Pancreas (tissue), 10 donors: Measurements from ENCODE around the gene NLGN1. TPM values are rescaled to one million over a fixed set of nuclear protein-coding genes. Genes with fewer than 3 reads are reported as not detected.

Source experiments
- ATAC-seq, 4 donors: fragments of 200-7000 bp; cut with Tn5 transposase; one replicate each; pipeline versions ENCODE4 v1.8.0 to v1.9.1; 2020; ENCODE audit warnings: mild to moderate bottlenecking in 4 of 4, moderate library complexity in 4 of 4
- DNase-seq, 6 donors: peaks; one replicate each; pipeline ENCODE4 v3.0.0-alpha.2; 2020
- FAIRE-seq: peaks from 2 replicates; lab custom pipeline; 2012; peaks lifted over from hg19 to GRCh38; lab: Jason Lieb, UNC
- H3K27ac ChIP-seq, 4 donors: fragments of 200-600 bp; sonication (generic); 1 replicate in 3 of 4; 2 replicates in 1 of 4; pipeline versions ENCODE4 v1.5.0 to v1.8.0; 2020
- H3K27me3 ChIP-seq, 4 donors: fragments of 200-600 bp; one replicate each; pipeline ENCODE4 v1.8.0; 2021
- H3K36me3 ChIP-seq, 3 donors: fragments of 200-600 bp; sonication (generic) in 1 of 3; one replicate each; pipeline versions ENCODE4 v1.5.0 to v1.8.0; 2020 to 2021
- H3K4me1 ChIP-seq, 3 donors: fragments of 200-600 bp; one replicate each; pipeline ENCODE4 v1.8.0; 2021
- H3K4me3 ChIP-seq, 4 donors: fragments of 200-600 bp; sonication (generic) in 2 of 4; one replicate each; pipeline versions ENCODE4 v1.5.0 to v1.8.0; 2020 to 2021
- H3K9me3 ChIP-seq, 4 donors: fragments of 200-600 bp; one replicate each; pipeline ENCODE4 v1.8.0; 2021
- WGBS, 2 donors: extraction: QIAGEN DNeasy Blood & Tissue Kit; methylation state at CpG; one replicate each; pipeline ENCODE4 v1.1.7; 2013; 5-methylcytosine and 5-hydroxymethylcytosine counted together
- intact Hi-C, 3 donors: fragments of 100-400 bp; cut with DNase I; formaldehyde crosslinking; loops; one replicate each; pipeline versions ENCODE4 v1.11.1 to v1.14.2; 2022
- polyA plus RNA-seq, 2 donors: library from polyadenylated mRNA; stranded (reverse); fragments of 200-250 nt; gene quantifications; one replicate each; pipeline ENCODE4 v1.2.3, GENCODE V29; 2013
- total RNA-seq, 6 donors: library from RNA; stranded (reverse); fragmentation: NEBNext Ultra II Directional in 4 of 6; extraction: Animal tissue kit (Norgen Biotek cat#: 25700) in 4 of 6; gene quantifications; one replicate each; pipeline versions ENCODE4 v1.2.1 to v1.2.4, GENCODE V29; 2021 to 2023
- TF ChIP-seq, protein P1 (sequence below), 4 donors: fragments of 200-600 bp; sonication (generic) in 3 of 4; IDR thresholded peaks; one replicate each; pipeline versions ENCODE4 v1.5.0 to v1.8.0; 2021; ENCODE audit warnings: antibody characterized with exemption in 4 of 4
- donor health status: healthy with polysubstance abuse.
- donor health status: DM: no; HTN: no; CAD: no; lungs with moderate emphysema.
- donor health status: DM: no; HTN: no; CAD: no.
- donor health status: control.
- donor health status: control.
- donor health status: Bipolar disorder and iron deficiency.
- donor health status: DM: yes; HTN: yes; CAD: no.
- donor health status: DM: no; HTN: no; CAD: no.
- donor health status: DM: no; HTN: no; CAD: no.
- donor health status: DM: yes; HTN: yes; CAD: no.

The NLGN1 gene
- total and polyA plus RNA-seq, 8 donors: 0.49 to 2.3 (median 0.84) TPM

DNA sequence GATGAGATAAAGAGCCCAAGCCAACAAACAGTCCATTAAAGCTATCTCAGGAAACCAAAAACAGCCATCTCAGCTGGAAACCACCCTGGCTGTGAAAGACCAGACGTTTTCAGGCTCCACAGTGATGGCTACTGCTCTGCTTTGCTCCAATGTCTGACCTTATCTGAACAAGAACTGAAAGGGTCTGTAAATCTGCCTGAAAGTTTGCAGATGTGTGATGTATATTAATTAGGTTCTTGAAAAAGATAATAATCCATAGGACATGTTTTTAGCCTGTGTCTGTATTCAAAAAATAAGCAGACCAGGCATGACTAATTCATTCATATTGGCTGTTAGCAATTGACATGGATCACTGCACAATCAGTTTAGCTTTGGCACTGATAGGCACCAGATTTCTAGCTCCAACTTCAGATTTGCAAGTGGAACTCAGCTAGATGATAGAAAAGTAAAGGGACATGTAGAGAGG lies 850.2 kb downstream of the NLGN1 start:
- intact Hi-C loops: no loop called here
- WGBS, 2 donors: 13 to 21% methylated on average over 1 of the region's 1 CpG
- TF ChIP-seq, protein P1, sequence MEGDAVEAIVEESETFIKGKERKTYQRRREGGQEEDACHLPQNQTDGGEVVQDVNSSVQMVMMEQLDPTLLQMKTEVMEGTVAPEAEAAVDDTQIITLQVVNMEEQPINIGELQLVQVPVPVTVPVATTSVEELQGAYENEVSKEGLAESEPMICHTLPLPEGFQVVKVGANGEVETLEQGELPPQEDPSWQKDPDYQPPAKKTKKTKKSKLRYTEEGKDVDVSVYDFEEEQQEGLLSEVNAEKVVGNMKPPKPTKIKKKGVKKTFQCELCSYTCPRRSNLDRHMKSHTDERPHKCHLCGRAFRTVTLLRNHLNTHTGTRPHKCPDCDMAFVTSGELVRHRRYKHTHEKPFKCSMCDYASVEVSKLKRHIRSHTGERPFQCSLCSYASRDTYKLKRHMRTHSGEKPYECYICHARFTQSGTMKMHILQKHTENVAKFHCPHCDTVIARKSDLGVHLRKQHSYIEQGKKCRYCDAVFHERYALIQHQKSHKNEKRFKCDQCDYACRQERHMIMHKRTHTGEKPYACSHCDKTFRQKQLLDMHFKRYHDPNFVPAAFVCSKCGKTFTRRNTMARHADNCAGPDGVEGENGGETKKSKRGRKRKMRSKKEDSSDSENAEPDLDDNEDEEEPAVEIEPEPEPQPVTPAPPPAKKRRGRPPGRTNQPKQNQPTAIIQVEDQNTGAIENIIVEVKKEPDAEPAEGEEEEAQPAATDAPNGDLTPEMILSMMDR (IDR thresholded peaks at IDR 0.05): no peak
- no peak for DNase-seq
- H3K36me3 ChIP-seq: no peaks in the 10 kb centered on the region
- no peak for FAIRE-seq
- H3K9me3 ChIP-seq: no peaks in the 10 kb centered on the region
- H3K4me1 ChIP-seq: no peaks in the 10 kb centered on the region
- no peak overlapping the region for H3K4me3 ChIP-seq
- no peaks in the 10 kb centered on the region for H3K27me3 ChIP-seq
- ATAC-seq: no peak
- H3K27ac ChIP-seq: no peak overlapping the region

- TF ChIP-seq, protein P1 (IDR thresholded peaks at IDR 0.05): no peak
- DNase-seq (no peak), FAIRE-seq (peak; percentile 29), ATAC-seq (no peak)
- Histone ChIP-seq H3K36me3 (no peaks in the 10 kb centered on the region), H3K27me3 (no peaks in the 10 kb centered on the region), H3K4me1 (no peaks in the 10 kb centered on the region), H3K9me3 (no peaks in the 10 kb centered on the region), H3K27ac (no peak overlapping the region), H3K4me3 (no peak overlapping the region)
- intact Hi-C loops: no loop called here
- 44 to 58% methylated on average over 1 of the region's 1 CpG for WGBS, 2 donors
Measured at GRCh38 chr3:174251681-174252080, 854.1 kb downstream of the NLGN1 start.

DNA sequence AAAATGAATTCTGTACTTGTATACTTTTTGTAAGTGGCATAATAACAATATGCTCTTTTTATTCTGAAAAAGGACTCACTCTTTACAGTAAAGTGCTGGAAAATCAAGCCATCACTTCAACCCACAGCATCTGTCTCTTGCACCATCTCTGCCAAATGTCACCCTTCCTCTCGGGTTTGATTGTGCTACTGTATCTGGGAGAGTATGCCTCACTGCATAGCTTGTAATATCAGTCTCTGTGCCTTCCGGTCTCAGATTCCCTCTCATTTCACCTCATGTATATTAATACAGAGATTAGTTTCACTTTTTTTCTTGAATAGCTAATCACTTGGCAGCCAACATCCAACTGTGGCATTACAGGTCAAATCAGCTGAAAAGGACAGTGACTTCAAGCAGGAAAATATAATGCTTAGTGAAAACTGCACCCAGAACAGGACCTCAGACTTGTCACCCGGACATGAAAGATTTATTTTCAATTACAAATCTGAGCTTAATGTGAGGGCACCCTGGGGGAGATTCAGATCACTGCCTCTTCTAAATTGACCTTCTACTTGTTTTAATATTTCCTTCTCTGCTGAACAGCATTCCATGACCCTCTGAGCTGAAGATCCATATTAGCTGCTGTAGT lies 855.8 kb downstream of the NLGN1 start:
- intact Hi-C loops: no loop called here
- Histone ChIP-seq H3K27me3 (no peaks in the 10 kb centered on the region), H3K9me3 (no peaks in the 10 kb centered on the region), H3K4me3 (no peak overlapping the region), H3K4me1 (no peaks in the 10 kb centered on the region), H3K27ac (no peak overlapping the region), H3K36me3 (no peaks in the 10 kb centered on the region)
- FAIRE-seq: no peak
- no peak for DNase-seq
- 44 to 54% methylated on average over 3 of the region's 3 CpGs for WGBS, 2 donors
- TF ChIP-seq, protein P1 (IDR thresholded peaks at IDR 0.05): no peak
- ATAC-seq: no peak

GRCh38 chr3:174253940-174254339 lies 856.4 kb downstream of the NLGN1 start:
- no peak for DNase-seq
- no peaks in the 10 kb centered on the region for H3K36me3 ChIP-seq
- H3K9me3 ChIP-seq: no peaks in the 10 kb centered on the region
- H3K27me3 ChIP-seq: no peaks in the 10 kb centered on the region
- H3K4me3 ChIP-seq: no peak overlapping the region
- no peak for FAIRE-seq
- intact Hi-C loops: no loop called here
- no peak for ATAC-seq
- H3K4me1 ChIP-seq: no peaks in the 10 kb centered on the region
- TF ChIP-seq, protein P1 (IDR thresholded peaks at IDR 0.05): no peak
- no peak overlapping the region for H3K27ac ChIP-seq
- 88 to 95% methylated on average over 4 of the region's 4 CpGs for WGBS, 2 donors

DNA sequence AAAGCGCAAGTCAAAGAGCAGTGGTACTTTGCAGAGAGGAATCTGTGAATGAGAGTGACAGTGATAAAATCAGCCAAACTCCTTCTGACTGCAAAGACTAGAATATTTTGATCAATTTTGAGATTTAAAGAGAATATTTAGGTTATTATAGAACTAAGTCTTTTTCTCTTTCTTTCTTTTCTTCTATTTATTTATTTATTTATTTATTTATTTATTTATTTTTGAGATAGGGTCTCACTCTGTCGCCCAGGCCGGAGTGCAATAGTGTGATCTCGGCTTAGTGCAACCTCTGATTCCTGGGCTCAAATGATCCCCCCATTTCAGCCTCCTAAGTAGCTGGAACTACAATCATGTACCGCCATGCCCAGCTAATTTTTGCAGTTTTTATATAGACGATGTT lies 857.9 kb downstream of the NLGN1 start:
- Histone ChIP-seq H3K9me3 (no peaks in the 10 kb centered on the region), H3K4me3 (no peak overlapping the region), H3K4me1 (no peaks in the 10 kb centered on the region), H3K27me3 (no peaks in the 10 kb centered on the region), H3K36me3 (no peaks in the 10 kb centered on the region), H3K27ac (no peak overlapping the region)
- 79 to 95% methylated on average over 6 of the region's 6 CpGs for WGBS, 2 donors
- ATAC-seq (no peak), DNase-seq (no peak), FAIRE-seq (no peak)
- intact Hi-C loops: no loop called here
- TF ChIP-seq, protein P1 (IDR thresholded peaks at IDR 0.05): no peak
